H9 (cell line): ENCODE results near the gene MICU1. TPM values are rescaled to one million over a fixed set of nuclear protein-coding genes. Genes with fewer than 3 reads are reported as not detected.
A peak's percentile ranks its signal among the peaks of the same experiment; 100 is the strongest.
"Not testable (repeated sequence)": the region's sequence is repeated elsewhere in the genome, so short reads cannot be mapped to it uniquely, and the experiment has no call there.

ENCODE experiments used
- DNase-seq: peaks from one replicate; pipeline ENCODE4 v3.0.0-alpha.2; 2017
- H2AFZ ChIP-seq: one replicate; pipeline ENCODE4 v1.6.1; 2013; ENCODE audit warnings: mild to moderate bottlenecking, low read length, control low read depth, moderate library complexity
- H2AK5ac ChIP-seq: 2 replicates; pipeline ENCODE4 v1.6.1; 2013; ENCODE audit warnings: low read length, control low read depth, mixed read lengths; ENCODE audit not compliant: insufficient read length
- H2BK120ac ChIP-seq: one replicate; pipeline ENCODE4 v1.6.1; 2013; ENCODE audit warnings: low read depth, mild to moderate bottlenecking, low read length, control low read depth, inconsistent platforms; ENCODE audit not compliant: poor library complexity, severe bottlenecking
- H2BK12ac ChIP-seq: 2 replicates; pipeline ENCODE4 v1.6.1; 2013; ENCODE audit warnings: low read length, control low read depth, mixed read lengths, low read depth; ENCODE audit not compliant: insufficient read length
- H2BK15ac ChIP-seq: 2 replicates; pipeline ENCODE4 v1.6.1; 2013; ENCODE audit warnings: low read depth, low read length, control low read depth
- H2BK20ac ChIP-seq: one replicate; pipeline ENCODE4 v1.6.1; 2013; ENCODE audit warnings: low read depth, mild to moderate bottlenecking, low read length, control low read depth, inconsistent platforms; ENCODE audit not compliant: poor library complexity, severe bottlenecking
- H2BK5ac ChIP-seq: 2 replicates; pipeline ENCODE4 v1.6.1; 2013; ENCODE audit warnings: low read length, control low read depth, mixed read lengths; ENCODE audit not compliant: insufficient read length
- H3K14ac ChIP-seq: 2 replicates; pipeline ENCODE4 v1.6.1; 2013; ENCODE audit warnings: low read length, control low read depth; ENCODE audit not compliant: insufficient read depth
- H3K18ac ChIP-seq: 2 replicates; pipeline ENCODE4 v1.6.1; 2013; ENCODE audit warnings: low read depth, mild to moderate bottlenecking, mixed read lengths, low read length, control low read depth; ENCODE audit not compliant: insufficient read length
- H3K23ac ChIP-seq: 2 replicates; pipeline ENCODE4 v1.6.1; 2013; ENCODE audit warnings: low read length, control low read depth, mixed read lengths, low read depth; ENCODE audit not compliant: insufficient read length
- H3K23me2 ChIP-seq: 2 replicates; pipeline ENCODE4 v1.6.1; 2013; ENCODE audit warnings: low read depth, mild to moderate bottlenecking, mixed read lengths, low read length, control low read depth; ENCODE audit not compliant: insufficient read length, poor library complexity, severe bottlenecking
- H3K27ac ChIP-seq: 2 replicates; pipeline ENCODE4 v1.5.1; 2013; ENCODE audit warnings: low read length, control low read depth, mixed read lengths, low read depth; ENCODE audit not compliant: insufficient read length
- H3K27me3 ChIP-seq: 2 replicates; pipeline ENCODE4 v1.6.1; 2013; ENCODE audit warnings: low read length, control low read depth, inconsistent platforms; ENCODE audit not compliant: insufficient read depth
- H3K4ac ChIP-seq: 2 replicates; pipeline ENCODE4 v1.6.1; 2013; ENCODE audit warnings: low read depth, mild to moderate bottlenecking, control low read depth, inconsistent platforms, low read length, moderate library complexity
- H3K4me1 ChIP-seq: 2 replicates; pipeline ENCODE4 v1.6.1; 2013; ENCODE audit warnings: low read length, control low read depth, inconsistent platforms; ENCODE audit not compliant: insufficient read depth
- H3K4me2 ChIP-seq: 2 replicates; pipeline ENCODE4 v1.6.1; 2013; ENCODE audit warnings: low read length, control low read depth, mixed read lengths; ENCODE audit not compliant: insufficient read length, insufficient read depth
- H3K56ac ChIP-seq: 2 replicates; pipeline ENCODE4 v1.6.1; 2013; ENCODE audit warnings: low read depth, mild to moderate bottlenecking, mixed read lengths, low read length, control low read depth; ENCODE audit not compliant: insufficient read length
- H3K79me1 ChIP-seq: 2 replicates; pipeline ENCODE4 v1.6.1; 2013; ENCODE audit warnings: low read depth, mild to moderate bottlenecking, moderate library complexity, low read length, control low read depth, inconsistent platforms; ENCODE audit not compliant: insufficient read depth, poor library complexity, severe bottlenecking
- H3K79me2 ChIP-seq: 2 replicates; pipeline ENCODE4 v1.6.1; 2013; ENCODE audit warnings: low read length, control low read depth, inconsistent platforms; ENCODE audit not compliant: insufficient read depth
- H3K9ac ChIP-seq: 2 replicates; pipeline ENCODE4 v1.6.1; 2013; ENCODE audit warnings: low read length, control low read depth, mixed read lengths; ENCODE audit not compliant: insufficient read length; ENCODE audit errors: extremely low read depth
- H3K9me3 ChIP-seq: one replicate; pipeline ENCODE4 v1.6.1; 2013; ENCODE audit warnings: low read depth, low read length, inconsistent platforms; ENCODE audit not compliant: control insufficient read depth
- H3T11ph ChIP-seq: one replicate; pipeline ENCODE4 v1.6.1; 2013; ENCODE audit warnings: mild to moderate bottlenecking, low read length, control low read depth, inconsistent platforms
- H4K20me1 ChIP-seq: one replicate; pipeline ENCODE4 v1.6.1; 2013; ENCODE audit not compliant: control insufficient read depth, insufficient read length, insufficient read depth
- H4K5ac ChIP-seq: 2 replicates; pipeline ENCODE4 v1.6.1; 2013; ENCODE audit warnings: low read depth, mild to moderate bottlenecking, mixed read lengths, low read length, control low read depth; ENCODE audit not compliant: insufficient read length
- H4K8ac ChIP-seq: replicated peaks from 2 replicates; pipeline ENCODE4 v1.6.1; 2013; ENCODE audit warnings: low read length, control low read depth, mixed read lengths, low read depth; ENCODE audit not compliant: insufficient read length
- H4K91ac ChIP-seq: 2 replicates; pipeline ENCODE4 v1.6.1; 2013; ENCODE audit warnings: low read depth, mild to moderate bottlenecking, moderate library complexity, mixed read lengths, low read length, control low read depth; ENCODE audit not compliant: insufficient read length
- H3K27ac Mint-ChIP-seq, 3 experiments: 2 replicates in 2 of 3; 3 replicates in 1 of 3; pipeline ENCODE4 v1.8.0; 2020 to 2021; ENCODE audit warnings: mixed read lengths in 3 of 3, mild to moderate bottlenecking in 1 of 3, moderate library complexity in 1 of 3
- H3K27me3 Mint-ChIP-seq: 2 replicates; pipeline ENCODE4 v1.8.0; 2021; ENCODE audit warnings: low read depth, mild to moderate bottlenecking, moderate library complexity, mixed read lengths
- H3K36me3 Mint-ChIP-seq, 3 experiments: 2 replicates in 2 of 3; 3 replicates in 1 of 3; pipeline ENCODE4 v1.8.0; 2020 to 2021; ENCODE audit warnings: low read depth in 3 of 3, mixed read lengths in 3 of 3; ENCODE audit not compliant: insufficient read depth in 1 of 3
- H3K4me1 Mint-ChIP-seq, 2 experiments: 2 replicates each; pipeline ENCODE4 v1.8.0; 2020; ENCODE audit warnings: mixed read lengths in 2 of 2
- H3K4me3 Mint-ChIP-seq, 2 experiments: 2 replicates in 1 of 2; 3 replicates in 1 of 2; pipeline ENCODE4 v1.8.0; 2020 to 2021; ENCODE audit warnings: mild to moderate bottlenecking in 2 of 2, mixed read lengths in 2 of 2, moderate library complexity in 1 of 2
- H3K9me3 Mint-ChIP-seq, 2 experiments: 2 replicates in 1 of 2; 3 replicates in 1 of 2; pipeline ENCODE4 v1.8.0; 2020; ENCODE audit warnings: mild to moderate bottlenecking in 2 of 2, mixed read lengths in 2 of 2, moderate library complexity in 1 of 2
- WGBS: extraction: QIAGEN DNeasy Blood & Tissue Kit; methylation state at CpG from one replicate; pipeline ENCODE4 v1.1.7; 2013; ENCODE audit warnings: missing lambda C conversion rate, low lambda C conversion rate, mixed read lengths; ENCODE audit not compliant: insufficient read length; ENCODE audit errors: extremely low coverage; 5-methylcytosine and 5-hydroxymethylcytosine counted together
- long read RNA-seq: library from polyadenylated mRNA; unstranded; transcript quantifications from one replicate; pipeline ENCODE4 v2.0.0, GENCODE V29; 2020
- total RNA-seq: library from RNA; stranded (reverse); gene quantifications from 2 replicates; pipeline ENCODE4 v1.2.1, GENCODE V29; 2021
- TF ChIP-seq, protein P1 (sequence below): fragments of 200-600 bp; sonication (generic); conservative IDR thresholded peaks from 3 replicates; pipeline ENCODE4 v1.8.0; 2021; ENCODE audit warnings: antibody characterized with exemption, mild to moderate bottlenecking

MICU1 gene, protein sequence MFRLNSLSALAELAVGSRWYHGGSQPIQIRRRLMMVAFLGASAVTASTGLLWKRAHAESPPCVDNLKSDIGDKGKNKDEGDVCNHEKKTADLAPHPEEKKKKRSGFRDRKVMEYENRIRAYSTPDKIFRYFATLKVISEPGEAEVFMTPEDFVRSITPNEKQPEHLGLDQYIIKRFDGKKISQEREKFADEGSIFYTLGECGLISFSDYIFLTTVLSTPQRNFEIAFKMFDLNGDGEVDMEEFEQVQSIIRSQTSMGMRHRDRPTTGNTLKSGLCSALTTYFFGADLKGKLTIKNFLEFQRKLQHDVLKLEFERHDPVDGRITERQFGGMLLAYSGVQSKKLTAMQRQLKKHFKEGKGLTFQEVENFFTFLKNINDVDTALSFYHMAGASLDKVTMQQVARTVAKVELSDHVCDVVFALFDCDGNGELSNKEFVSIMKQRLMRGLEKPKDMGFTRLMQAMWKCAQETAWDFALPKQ
- 28.7 and 33.2 TPM in 2 replicates for total RNA-seq
- long read RNA-seq, transcript MICU1-201 (12 exons, 2,383 nt) = major isoform, 102 of 117 reads
- long read RNA-seq, partial matches to known transcripts = 2 of 117 reads
- long read RNA-seq, other reads (novel, unspliced or antisense) = 9 of 117 reads

DNA sequence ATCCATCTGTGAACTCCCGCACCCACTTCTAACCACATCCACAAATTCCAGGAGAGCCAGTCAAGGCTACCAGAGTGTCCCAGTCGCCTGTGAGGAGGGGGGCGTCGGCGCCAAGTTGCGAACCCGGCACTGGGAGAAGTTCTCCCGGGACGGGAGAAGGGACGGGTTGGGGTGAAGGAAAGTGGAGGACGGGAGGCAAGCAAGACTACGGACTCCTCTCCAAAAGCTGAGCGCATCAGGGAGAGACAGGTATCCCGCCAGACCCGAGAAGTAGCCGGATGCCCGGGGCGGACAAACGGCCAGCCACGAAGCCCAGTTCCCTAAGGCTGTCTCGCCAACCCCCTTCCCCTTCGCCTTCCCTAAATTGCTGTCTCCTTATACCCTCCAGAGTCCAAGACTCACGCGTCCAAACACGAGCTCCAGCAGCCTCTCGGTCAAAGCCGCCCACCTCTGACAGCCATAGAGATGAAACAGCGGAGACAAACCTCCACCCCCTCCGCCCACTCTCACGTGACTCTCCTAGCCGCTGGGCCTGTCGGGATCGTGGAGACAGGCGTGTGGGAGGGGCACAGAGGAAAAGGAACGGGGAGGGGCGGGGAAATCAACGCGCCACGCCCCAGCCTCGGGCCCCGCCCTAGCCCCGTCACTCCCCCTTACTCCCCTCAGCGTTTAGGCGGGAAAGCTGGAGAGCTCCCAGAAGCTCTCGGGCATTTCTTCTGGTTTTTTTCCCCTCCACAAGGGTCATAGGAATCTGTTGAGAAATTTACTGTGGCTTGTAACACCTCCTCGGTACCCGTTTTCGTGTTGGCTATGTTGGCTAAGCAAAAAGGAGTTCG, at the start of gene MICU1:
TSS of gene MICU1 (minus strand) at position 472 of the 836 bp plus-strand sequence. CDS start 59,286 bp downstream, outside the sequence.
- Histone ChIP-seq H3T11ph (no peak within 1 kb of the TSS), H3K4me1 (no peaks in the 10 kb centered on the region), H2BK20ac (no peak within 1 kb of the TSS), H3K56ac (no peak within 1 kb of the TSS), H3K14ac (no peak within 1 kb of the TSS; the same call in 1 of the 2 replicates), H3K79me2 (no peaks in the 10 kb centered on the region; the same call in 1 of the 2 replicates), H3K4me2 (peak within 1 kb of the TSS; percentile 45), H3K27ac (peak within 1 kb of the TSS; percentile 37), H2AK5ac (no peak within 1 kb of the TSS), H3K9me3 (no peaks in the 10 kb centered on the region), H3K9ac (peak within 1 kb of the TSS; percentile 83), H2BK15ac (no peak within 1 kb of the TSS), H4K5ac (no peak within 1 kb of the TSS), H4K91ac (no peak within 1 kb of the TSS), H4K8ac (no peak within 1 kb of the TSS), H2BK12ac (no peak within 1 kb of the TSS), H3K79me1 (peaks cover under 1% of the 10 kb centered on the region), H4K20me1 (no peaks in the 10 kb centered on the region), H3K23me2 (peaks cover 5% of the 10 kb centered on the region), H3K23ac (no peak within 1 kb of the TSS), H3K27me3 (no peaks in the 10 kb centered on the region), H3K4ac (no peak within 1 kb of the TSS), H2BK5ac (no peak within 1 kb of the TSS), H2AFZ (peak within 1 kb of the TSS; percentile 95), H3K18ac (peak within 1 kb of the TSS; percentile 66), H2BK120ac (peak within 1 kb of the TSS; percentile 69)
- Mint-ChIP-seq H3K27ac (peak within 1 kb of the TSS; percentile 53 to 99 (median 98)), H3K27me3 (no peaks in the 10 kb centered on the region), H3K4me3 (peak within 1 kb of the TSS; percentile 94 to 100), H3K4me1 (peaks cover 4 to 5% of the 10 kb centered on the region in 2 experiments), H3K9me3 (no peaks in the 10 kb centered on the region; a peak in 2 of 5 replicates), H3K36me3 (peaks cover 0 to 4% (median 2%) of the 10 kb centered on the region in 3 experiments; a peak in 3 of 7 replicates)
- peak; percentile 97 for DNase-seq
- TF ChIP-seq, protein P1, sequence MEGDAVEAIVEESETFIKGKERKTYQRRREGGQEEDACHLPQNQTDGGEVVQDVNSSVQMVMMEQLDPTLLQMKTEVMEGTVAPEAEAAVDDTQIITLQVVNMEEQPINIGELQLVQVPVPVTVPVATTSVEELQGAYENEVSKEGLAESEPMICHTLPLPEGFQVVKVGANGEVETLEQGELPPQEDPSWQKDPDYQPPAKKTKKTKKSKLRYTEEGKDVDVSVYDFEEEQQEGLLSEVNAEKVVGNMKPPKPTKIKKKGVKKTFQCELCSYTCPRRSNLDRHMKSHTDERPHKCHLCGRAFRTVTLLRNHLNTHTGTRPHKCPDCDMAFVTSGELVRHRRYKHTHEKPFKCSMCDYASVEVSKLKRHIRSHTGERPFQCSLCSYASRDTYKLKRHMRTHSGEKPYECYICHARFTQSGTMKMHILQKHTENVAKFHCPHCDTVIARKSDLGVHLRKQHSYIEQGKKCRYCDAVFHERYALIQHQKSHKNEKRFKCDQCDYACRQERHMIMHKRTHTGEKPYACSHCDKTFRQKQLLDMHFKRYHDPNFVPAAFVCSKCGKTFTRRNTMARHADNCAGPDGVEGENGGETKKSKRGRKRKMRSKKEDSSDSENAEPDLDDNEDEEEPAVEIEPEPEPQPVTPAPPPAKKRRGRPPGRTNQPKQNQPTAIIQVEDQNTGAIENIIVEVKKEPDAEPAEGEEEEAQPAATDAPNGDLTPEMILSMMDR = no peak
- no CpG with 5 or more reads among the region's 49 CpGs for WGBS

GRCh38 chr10:72674174-72674573, 48.3 kb upstream of the MICU1 start:
- not testable (repeated sequence) for H4K8ac ChIP-seq, H3K79me1 ChIP-seq, H3K4me1 ChIP-seq, H3K18ac ChIP-seq, H2BK15ac ChIP-seq, H2AFZ ChIP-seq, H3K9me3 Mint-ChIP-seq, H2BK20ac ChIP-seq, H3K27ac Mint-ChIP-seq, H3K56ac ChIP-seq, H3K27me3 Mint-ChIP-seq, H2BK120ac ChIP-seq, H3K27me3 ChIP-seq, DNase-seq, H4K5ac ChIP-seq, H3K4me1 Mint-ChIP-seq, H4K91ac ChIP-seq, H3K27ac ChIP-seq, H4K20me1 ChIP-seq, H2BK5ac ChIP-seq, H3K4me2 ChIP-seq, H3K36me3 Mint-ChIP-seq, H2AK5ac ChIP-seq, H2BK12ac ChIP-seq, H3K23me2 ChIP-seq, H3K9ac ChIP-seq, H3K23ac ChIP-seq, H3K14ac ChIP-seq, H3K4ac ChIP-seq, H3T11ph ChIP-seq, H3K79me2 ChIP-seq, H3K9me3 ChIP-seq, H3K4me3 Mint-ChIP-seq
- WGBS = no CpG with 5 or more reads among the region's 5 CpGs
